GM12878 (cell line): ENCODE results near the gene OPRPN. TPM values are rescaled to one million over a fixed set of nuclear protein-coding genes. Genes with fewer than 3 reads are reported as not detected.
A peak's percentile ranks its signal among the peaks of the same experiment; 100 is the strongest.

Source experiments
- ATF7 ChIP-seq: fragments of 450-650 bp; IDR thresholded peaks from 2 replicates; pipeline ENCODE4 v1.6.1; 2016; ENCODE audit warnings: low read depth, mild to moderate bottlenecking
- BACH1 ChIP-seq: fragments of 450-650 bp; IDR thresholded peaks from 2 replicates; pipeline ENCODE4 v1.6.1; 2017; ENCODE audit warnings: mild to moderate bottlenecking, borderline replicate concordance
- CEBPB ChIP-seq, 2 experiments: fragments of 150-350 bp in 1 of 2; IDR thresholded peaks; 2 replicates each; pipeline ENCODE4 v1.6.1; 2012 to 2014; ENCODE audit warnings: low read depth in 2 of 2, low read length in 2 of 2, borderline replicate concordance in 1 of 2, inconsistent platforms in 1 of 2
- CREM ChIP-seq: IDR thresholded peaks from 2 replicates; pipeline ENCODE4 v1.6.1; 2014; ENCODE audit warnings: antibody characterized with exemption, low read depth
- EGR1 ChIP-seq, 2 experiments: IDR thresholded peaks; 1 replicate in 1 of 2; 2 replicates in 1 of 2; pipeline ENCODE4 v1.6.1; 2011 to 2012; ENCODE audit warnings: low read depth in 2 of 2, low read length in 2 of 2, borderline replicate concordance in 1 of 2, mild to moderate bottlenecking in 1 of 2, moderate library complexity in 1 of 2
- EZH2 ChIP-seq: IDR thresholded peaks from 2 replicates; pipeline ENCODE4 v1.6.1; 2012; ENCODE audit warnings: low read depth, mild to moderate bottlenecking, control low read depth, inconsistent platforms, low read length, borderline replicate concordance; ENCODE audit not compliant: control insufficient read depth
- HCFC1 ChIP-seq: fragments of 150-350 bp; IDR thresholded peaks from 2 replicates; pipeline ENCODE4 v1.6.1; 2014; ENCODE audit warnings: low read length
- JUND ChIP-seq: IDR thresholded peaks from 2 replicates; pipeline ENCODE4 v1.6.1; 2012; ENCODE audit warnings: low read depth, mild to moderate bottlenecking, low read length, improper control_type of control experiment, moderate library complexity
- NBN ChIP-seq: fragments of 450-650 bp; IDR thresholded peaks from 2 replicates; pipeline ENCODE4 v1.6.1; 2016
- NR2F1 ChIP-seq: fragments of 450-650 bp; conservative IDR thresholded peaks from 2 replicates; pipeline ENCODE4 v1.6.1; 2017; ENCODE audit warnings: mild to moderate bottlenecking
- PAX8 ChIP-seq: fragments of 450-650 bp; IDR thresholded peaks from 2 replicates; pipeline ENCODE4 v1.6.1; 2017; ENCODE audit warnings: mild to moderate bottlenecking, moderate library complexity
- RCOR1 ChIP-seq: conservative IDR thresholded peaks from 2 replicates; pipeline ENCODE4 v1.6.1; 2012; ENCODE audit warnings: low read depth, low read length, improper control_type of control experiment
- RUNX3 ChIP-seq: IDR thresholded peaks from 2 replicates; pipeline ENCODE4 v1.6.1; 2012; ENCODE audit warnings: low read length, inconsistent platforms
- SMAD5 ChIP-seq: IDR thresholded peaks from 2 replicates; pipeline ENCODE4 v1.6.1; 2016; ENCODE audit warnings: antibody characterized with exemption, low read depth
- TCF7 ChIP-seq: IDR thresholded peaks from 2 replicates; pipeline ENCODE4 v1.6.1; 2014; ENCODE audit warnings: antibody characterized with exemption, borderline replicate concordance
- ZNF24 ChIP-seq: fragments of 450-650 bp; IDR thresholded peaks from 2 replicates; pipeline ENCODE4 v1.6.1; 2017; ENCODE audit warnings: antibody characterized with exemption, mild to moderate bottlenecking
- ZNF687 ChIP-seq: fragments of 450-650 bp; IDR thresholded peaks from 2 replicates; pipeline ENCODE4 v1.6.1; 2017; ENCODE audit warnings: mild to moderate bottlenecking, moderate library complexity
- polyA plus RNA-seq, 11 experiments: library from polyadenylated mRNA; depleted of rRNA in 4 of 11; unstranded in 6 of 11; stranded (reverse) in 5 of 11; fragments of >200 nt; fragmentation: Nextera tagmentation in 4 of 11; fragmentation: Illumina TruSeq in 1 of 11; extraction: Ambion mirVana in 4 of 11; extraction: Trizol in 1 of 11; gene quantifications; 1 replicate in 1 of 11; 2 replicates in 10 of 11; pipeline versions ENCODE4 v1.2.1 to v1.2.3, GENCODE V29; 2011 to 2016; ENCODE audit warnings: inconsistent platforms in 2 of 11, missing spikeins in 2 of 11, low read depth in 1 of 11
- total RNA-seq, 4 experiments: library from RNA; depleted of rRNA in 3 of 4; stranded (reverse); fragments of >200 nt in 3 of 4; fragmentation: Illumina TruSeq in 1 of 4; extraction: Trizol in 1 of 4; gene quantifications; 2 replicates each; pipeline versions ENCODE4 v1.2.1 to v1.2.3, GENCODE V29; 2013 to 2021
- TF ChIP-seq, protein P1 (sequence below): fragments of 450-650 bp; IDR thresholded peaks from 2 replicates; pipeline ENCODE4 v1.6.1; 2016; ENCODE audit warnings: mild to moderate bottlenecking
- TF ChIP-seq, protein P2 (sequence below): IDR thresholded peaks from 2 replicates; pipeline ENCODE4 v1.6.1; 2012; ENCODE audit warnings: mild to moderate bottlenecking, low read depth, low read length
- TF ChIP-seq, protein P3 (sequence below): fragments of 450-650 bp; IDR thresholded peaks from 2 replicates; pipeline ENCODE4 v1.6.1; 2017; ENCODE audit warnings: antibody characterized with exemption, mild to moderate bottlenecking, moderate library complexity

OPRPN gene
- total and polyA plus RNA-seq, 10 of the 15 experiments (the other 5 are each of a cell fraction or from before 2014, with no cell fraction given): 0.16 to 0.33 TPM; not detected in 8

GRCh38 chr4:70359115-70359661 lies 38.6 kb upstream of the OPRPN start (continued):
- TF ChIP-seq EGR1 (IDR thresholded peaks at IDR 0.05; ENCODE audit: borderline replicate concordance in 1 of 2, low read depth in 2 of 2, low read length in 2 of 2) (no peak), TCF7 (no peak), NR2F1 (peak; percentile 38; the same call in 1 of the 2 replicates), ATF7 (peak; percentile 92), HCFC1 (no peak), ZNF687 (no peak), CEBPB (IDR thresholded peaks at IDR 0.05; ENCODE audit: borderline replicate concordance in 1 of 2, low read depth in 2 of 2, low read length in 2 of 2) (no peak), NBN (peak; percentile 24; the same call in 1 of the 2 replicates), BACH1 (no peak), CREM (no peak), EZH2 (no peak), PAX8 (no peak), ZNF24 (no peak), JUND (no peak), RUNX3 (no peak), SMAD5 (no peak), RCOR1 (no peak)
- TF ChIP-seq, protein P1, sequence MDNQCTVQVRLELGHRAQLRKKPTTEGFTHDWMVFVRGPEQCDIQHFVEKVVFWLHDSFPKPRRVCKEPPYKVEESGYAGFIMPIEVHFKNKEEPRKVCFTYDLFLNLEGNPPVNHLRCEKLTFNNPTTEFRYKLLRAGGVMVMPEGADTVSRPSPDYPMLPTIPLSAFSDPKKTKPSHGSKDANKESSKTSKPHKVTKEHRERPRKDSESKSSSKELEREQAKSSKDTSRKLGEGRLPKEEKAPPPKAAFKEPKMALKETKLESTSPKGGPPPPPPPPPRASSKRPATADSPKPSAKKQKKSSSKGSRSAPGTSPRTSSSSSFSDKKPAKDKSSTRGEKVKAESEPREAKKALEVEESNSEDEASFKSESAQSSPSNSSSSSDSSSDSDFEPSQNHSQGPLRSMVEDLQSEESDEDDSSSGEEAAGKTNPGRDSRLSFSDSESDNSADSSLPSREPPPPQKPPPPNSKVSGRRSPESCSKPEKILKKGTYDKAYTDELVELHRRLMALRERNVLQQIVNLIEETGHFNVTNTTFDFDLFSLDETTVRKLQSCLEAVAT: no peak
- TF ChIP-seq, protein P2, sequence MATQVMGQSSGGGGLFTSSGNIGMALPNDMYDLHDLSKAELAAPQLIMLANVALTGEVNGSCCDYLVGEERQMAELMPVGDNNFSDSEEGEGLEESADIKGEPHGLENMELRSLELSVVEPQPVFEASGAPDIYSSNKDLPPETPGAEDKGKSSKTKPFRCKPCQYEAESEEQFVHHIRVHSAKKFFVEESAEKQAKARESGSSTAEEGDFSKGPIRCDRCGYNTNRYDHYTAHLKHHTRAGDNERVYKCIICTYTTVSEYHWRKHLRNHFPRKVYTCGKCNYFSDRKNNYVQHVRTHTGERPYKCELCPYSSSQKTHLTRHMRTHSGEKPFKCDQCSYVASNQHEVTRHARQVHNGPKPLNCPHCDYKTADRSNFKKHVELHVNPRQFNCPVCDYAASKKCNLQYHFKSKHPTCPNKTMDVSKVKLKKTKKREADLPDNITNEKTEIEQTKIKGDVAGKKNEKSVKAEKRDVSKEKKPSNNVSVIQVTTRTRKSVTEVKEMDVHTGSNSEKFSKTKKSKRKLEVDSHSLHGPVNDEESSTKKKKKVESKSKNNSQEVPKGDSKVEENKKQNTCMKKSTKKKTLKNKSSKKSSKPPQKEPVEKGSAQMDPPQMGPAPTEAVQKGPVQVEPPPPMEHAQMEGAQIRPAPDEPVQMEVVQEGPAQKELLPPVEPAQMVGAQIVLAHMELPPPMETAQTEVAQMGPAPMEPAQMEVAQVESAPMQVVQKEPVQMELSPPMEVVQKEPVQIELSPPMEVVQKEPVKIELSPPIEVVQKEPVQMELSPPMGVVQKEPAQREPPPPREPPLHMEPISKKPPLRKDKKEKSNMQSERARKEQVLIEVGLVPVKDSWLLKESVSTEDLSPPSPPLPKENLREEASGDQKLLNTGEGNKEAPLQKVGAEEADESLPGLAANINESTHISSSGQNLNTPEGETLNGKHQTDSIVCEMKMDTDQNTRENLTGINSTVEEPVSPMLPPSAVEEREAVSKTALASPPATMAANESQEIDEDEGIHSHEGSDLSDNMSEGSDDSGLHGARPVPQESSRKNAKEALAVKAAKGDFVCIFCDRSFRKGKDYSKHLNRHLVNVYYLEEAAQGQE: no peak
- TF ChIP-seq, protein P3, sequence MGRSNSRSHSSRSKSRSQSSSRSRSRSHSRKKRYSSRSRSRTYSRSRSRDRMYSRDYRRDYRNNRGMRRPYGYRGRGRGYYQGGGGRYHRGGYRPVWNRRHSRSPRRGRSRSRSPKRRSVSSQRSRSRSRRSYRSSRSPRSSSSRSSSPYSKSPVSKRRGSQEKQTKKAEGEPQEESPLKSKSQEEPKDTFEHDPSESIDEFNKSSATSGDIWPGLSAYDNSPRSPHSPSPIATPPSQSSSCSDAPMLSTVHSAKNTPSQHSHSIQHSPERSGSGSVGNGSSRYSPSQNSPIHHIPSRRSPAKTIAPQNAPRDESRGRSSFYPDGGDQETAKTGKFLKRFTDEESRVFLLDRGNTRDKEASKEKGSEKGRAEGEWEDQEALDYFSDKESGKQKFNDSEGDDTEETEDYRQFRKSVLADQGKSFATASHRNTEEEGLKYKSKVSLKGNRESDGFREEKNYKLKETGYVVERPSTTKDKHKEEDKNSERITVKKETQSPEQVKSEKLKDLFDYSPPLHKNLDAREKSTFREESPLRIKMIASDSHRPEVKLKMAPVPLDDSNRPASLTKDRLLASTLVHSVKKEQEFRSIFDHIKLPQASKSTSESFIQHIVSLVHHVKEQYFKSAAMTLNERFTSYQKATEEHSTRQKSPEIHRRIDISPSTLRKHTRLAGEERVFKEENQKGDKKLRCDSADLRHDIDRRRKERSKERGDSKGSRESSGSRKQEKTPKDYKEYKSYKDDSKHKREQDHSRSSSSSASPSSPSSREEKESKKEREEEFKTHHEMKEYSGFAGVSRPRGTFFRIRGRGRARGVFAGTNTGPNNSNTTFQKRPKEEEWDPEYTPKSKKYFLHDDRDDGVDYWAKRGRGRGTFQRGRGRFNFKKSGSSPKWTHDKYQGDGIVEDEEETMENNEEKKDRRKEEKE: no peak
